PC-9 (cell line): Measurements from ENCODE around the gene IRAK2.

Experiments used
- EZH2 ChIP-seq: fragments of 200-600 bp; sonication (generic); IDR thresholded peaks from 2 replicates; pipeline ENCODE4 v1.8.0; 2017; ENCODE audit warnings: antibody characterized with exemption, low read depth
- TF ChIP-seq, protein P1 (sequence below): fragments of 200-600 bp; sonication (generic); conservative IDR thresholded peaks from 2 replicates; pipeline ENCODE4 v1.6.1; 2017; ENCODE audit warnings: mixed run types, antibody characterized with exemption, mild to moderate bottlenecking, moderate library complexity

GRCh38 chr3:10145685-10146084, 19.0 kb upstream of the IRAK2 start:
- TF ChIP-seq, protein P1, sequence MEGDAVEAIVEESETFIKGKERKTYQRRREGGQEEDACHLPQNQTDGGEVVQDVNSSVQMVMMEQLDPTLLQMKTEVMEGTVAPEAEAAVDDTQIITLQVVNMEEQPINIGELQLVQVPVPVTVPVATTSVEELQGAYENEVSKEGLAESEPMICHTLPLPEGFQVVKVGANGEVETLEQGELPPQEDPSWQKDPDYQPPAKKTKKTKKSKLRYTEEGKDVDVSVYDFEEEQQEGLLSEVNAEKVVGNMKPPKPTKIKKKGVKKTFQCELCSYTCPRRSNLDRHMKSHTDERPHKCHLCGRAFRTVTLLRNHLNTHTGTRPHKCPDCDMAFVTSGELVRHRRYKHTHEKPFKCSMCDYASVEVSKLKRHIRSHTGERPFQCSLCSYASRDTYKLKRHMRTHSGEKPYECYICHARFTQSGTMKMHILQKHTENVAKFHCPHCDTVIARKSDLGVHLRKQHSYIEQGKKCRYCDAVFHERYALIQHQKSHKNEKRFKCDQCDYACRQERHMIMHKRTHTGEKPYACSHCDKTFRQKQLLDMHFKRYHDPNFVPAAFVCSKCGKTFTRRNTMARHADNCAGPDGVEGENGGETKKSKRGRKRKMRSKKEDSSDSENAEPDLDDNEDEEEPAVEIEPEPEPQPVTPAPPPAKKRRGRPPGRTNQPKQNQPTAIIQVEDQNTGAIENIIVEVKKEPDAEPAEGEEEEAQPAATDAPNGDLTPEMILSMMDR, result no peak
- TF ChIP-seq EZH2, result no peak
